ENCODE measurements around the gene RNASE12. TPM values are rescaled to one million over a fixed set of nuclear protein-coding genes. Genes with fewer than 3 reads are reported as not detected.

RNASE12 gene
- total and polyA plus RNA-seq, 9 of the 15 experiments (the other 6 are each of a cell fraction or from before 2014, with no cell fraction given), result 0.24 TPM; not detected in 8

GRCh38 chr14:20614038-20614840, 23.1 kb upstream of the RNASE12 start (continued):
- no peak for TF ChIP-seq ARID3B (CRISPR knock-in tag; IDR thresholded peaks at IDR 0.05; ENCODE audit: borderline replicate concordance)
- no peak for TF ChIP-seq KLF13 (tag; IDR thresholded peaks at IDR 0.05; ENCODE audit: borderline replicate concordance, low read depth)
- no peak for TF ChIP-seq NFYB (IDR thresholded peaks at IDR 0.05; ENCODE audit: extremely low read depth, insufficient read length)
- no peak for TF ChIP-seq TAF9B (IDR thresholded peaks at IDR 0.05; ENCODE audit: partially characterized antibody)
- TF ChIP-seq, protein P1, sequence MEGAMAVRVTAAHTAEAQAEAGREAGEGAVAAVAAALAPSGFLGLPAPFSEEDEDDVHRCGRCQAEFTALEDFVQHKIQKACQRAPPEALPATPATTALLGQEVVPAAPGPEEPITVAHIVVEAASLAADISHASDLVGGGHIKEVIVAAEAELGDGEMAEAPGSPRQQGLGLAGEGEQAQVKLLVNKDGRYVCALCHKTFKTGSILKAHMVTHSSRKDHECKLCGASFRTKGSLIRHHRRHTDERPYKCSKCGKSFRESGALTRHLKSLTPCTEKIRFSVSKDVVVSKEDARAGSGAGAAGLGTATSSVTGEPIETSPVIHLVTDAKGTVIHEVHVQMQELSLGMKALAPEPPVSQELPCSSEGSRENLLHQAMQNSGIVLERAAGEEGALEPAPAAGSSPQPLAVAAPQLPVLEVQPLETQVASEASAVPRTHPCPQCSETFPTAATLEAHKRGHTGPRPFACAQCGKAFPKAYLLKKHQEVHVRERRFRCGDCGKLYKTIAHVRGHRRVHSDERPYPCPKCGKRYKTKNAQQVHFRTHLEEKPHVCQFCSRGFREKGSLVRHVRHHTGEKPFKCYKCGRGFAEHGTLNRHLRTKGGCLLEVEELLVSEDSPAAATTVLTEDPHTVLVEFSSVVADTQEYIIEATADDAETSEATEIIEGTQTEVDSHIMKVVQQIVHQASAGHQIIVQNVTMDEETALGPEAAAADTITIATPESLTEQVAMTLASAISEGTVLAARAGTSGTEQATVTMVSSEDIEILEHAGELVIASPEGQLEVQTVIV (CRISPR knock-in tag; IDR thresholded peaks at IDR 0.05; ENCODE audit: borderline replicate concordance), result no peak
- TF ChIP-seq NR2C2 (CRISPR knock-in tag; IDR thresholded peaks at IDR 0.05), result no peak
- TF ChIP-seq NR2C2 (tag; IDR thresholded peaks at IDR 0.05), result 0 out of 2 replicates have a peak, but pooled peaks have one; percentile 12
- TF ChIP-seq KDM1A (IDR thresholded peaks at IDR 0.05), result 0 out of 4 replicates have a peak, but pooled peaks of 1 of the 2 experiments have one; percentile 38
- no peak for TF ChIP-seq SMARCA5 (IDR thresholded peaks at IDR 0.05)

Measured in K562 (cell line).